GM12878 (cell line): ENCODE measurements around the gene ROCK1. TPM values are rescaled to one million over a fixed set of nuclear protein-coding genes. Genes with fewer than 3 reads are reported as not detected.

Experiments used
- BHLHE40 ChIP-seq, 2 experiments: fragments of 450-650 bp in 1 of 2; IDR thresholded peaks; 2 replicates each; pipeline ENCODE4 v1.6.1; 2011 to 2017; ENCODE audit warnings: low read depth in 2 of 2, borderline replicate concordance in 1 of 2, improper control_type of control experiment in 1 of 2, low read length in 1 of 2, mild to moderate bottlenecking in 1 of 2
- CEBPB ChIP-seq, 2 experiments: fragments of 150-350 bp in 1 of 2; IDR thresholded peaks; 2 replicates each; pipeline ENCODE4 v1.6.1; 2012 to 2014; ENCODE audit warnings: low read depth in 2 of 2, low read length in 2 of 2, borderline replicate concordance in 1 of 2, inconsistent platforms in 1 of 2
- CHD1 ChIP-seq: IDR thresholded peaks from 2 replicates; pipeline ENCODE4 v1.6.1; 2012; ENCODE audit warnings: low read depth, low read length, improper control_type of control experiment
- E2F8 ChIP-seq: fragments of 450-650 bp; IDR thresholded peaks from 2 replicates; pipeline ENCODE4 v1.6.1; 2018; ENCODE audit warnings: mild to moderate bottlenecking, low read depth, moderate library complexity; ENCODE audit not compliant: partially characterized antibody
- E4F1 ChIP-seq: fragments of 450-650 bp; IDR thresholded peaks from 2 replicates; pipeline ENCODE4 v1.6.1; 2018; ENCODE audit warnings: borderline replicate concordance, mild to moderate bottlenecking; ENCODE audit not compliant: partially characterized antibody
- ELK1 ChIP-seq: IDR thresholded peaks from 2 replicates; pipeline ENCODE4 v1.6.1; 2012; ENCODE audit warnings: low read depth, low read length, improper control_type of control experiment
- ESRRA ChIP-seq: IDR thresholded peaks from 2 replicates; pipeline ENCODE4 v1.6.1; 2012; ENCODE audit warnings: mild to moderate bottlenecking, low read length, improper control_type of control experiment
- GABPA ChIP-seq: IDR thresholded peaks from 2 replicates; pipeline ENCODE4 v1.6.1; 2014; ENCODE audit warnings: antibody characterized with exemption, low read depth, mild to moderate bottlenecking, inconsistent platforms
- HSF1 ChIP-seq: fragments of 150-350 bp; IDR thresholded peaks from 2 replicates; pipeline ENCODE4 v1.6.1; 2014; ENCODE audit warnings: mild to moderate bottlenecking, low read depth, low read length
- KLF5 ChIP-seq: fragments of 450-650 bp; IDR thresholded peaks from 2 replicates; pipeline ENCODE4 v1.6.1; 2014; ENCODE audit warnings: mild to moderate bottlenecking; ENCODE audit not compliant: partially characterized antibody
- LARP7 ChIP-seq: fragments of 450-650 bp; IDR thresholded peaks from 2 replicates; pipeline ENCODE4 v1.6.1; 2017; ENCODE audit warnings: mild to moderate bottlenecking
- MYB ChIP-seq: fragments of 150-350 bp; IDR thresholded peaks from 2 replicates; pipeline ENCODE4 v1.6.1; 2014; ENCODE audit warnings: mild to moderate bottlenecking, low read depth, low read length, borderline replicate concordance
- POLR2AphosphoS5 ChIP-seq: IDR thresholded peaks from 2 replicates; pipeline ENCODE4 v1.6.1; 2011; ENCODE audit warnings: mild to moderate bottlenecking, low read length, inconsistent platforms
- SKIL ChIP-seq: fragments of 450-650 bp; IDR thresholded peaks from 2 replicates; pipeline ENCODE4 v1.6.1; 2017; ENCODE audit warnings: mild to moderate bottlenecking, low read depth, inconsistent platforms; ENCODE audit not compliant: poor library complexity, severe bottlenecking
- SMAD1 ChIP-seq: fragments of 450-650 bp; IDR thresholded peaks from 2 replicates; pipeline ENCODE4 v1.6.1; 2018; ENCODE audit warnings: mild to moderate bottlenecking, low read depth; ENCODE audit not compliant: partially characterized antibody
- SMARCA5 ChIP-seq: fragments of 450-650 bp; IDR thresholded peaks from 2 replicates; pipeline ENCODE4 v1.6.1; 2017; ENCODE audit warnings: mild to moderate bottlenecking
- SUZ12 ChIP-seq: fragments of 200-600 bp; sonication (generic); IDR thresholded peaks from one replicate; pipeline ENCODE4 v1.6.1; 2018; ENCODE audit warnings: antibody characterized with exemption, mild to moderate bottlenecking; ENCODE audit not compliant: unreplicated experiment
- TAF1 ChIP-seq: IDR thresholded peaks from 2 replicates; pipeline ENCODE4 v1.6.1; 2011; ENCODE audit warnings: mild to moderate bottlenecking, low read depth, low read length, borderline replicate concordance
- ZNF622 ChIP-seq: fragments of 450-650 bp; IDR thresholded peaks from 2 replicates; pipeline ENCODE4 v1.6.1; 2017; ENCODE audit warnings: mild to moderate bottlenecking, inconsistent platforms
- polyA plus RNA-seq, 11 experiments: library from polyadenylated mRNA; depleted of rRNA in 4 of 11; unstranded in 6 of 11; stranded (reverse) in 5 of 11; fragments of >200 nt; fragmentation: Nextera tagmentation in 4 of 11; fragmentation: Illumina TruSeq in 1 of 11; extraction: Ambion mirVana in 4 of 11; extraction: Trizol in 1 of 11; gene quantifications; 1 replicate in 1 of 11; 2 replicates in 10 of 11; pipeline versions ENCODE4 v1.2.1 to v1.2.3, GENCODE V29; 2011 to 2016; ENCODE audit warnings: inconsistent platforms in 2 of 11, missing spikeins in 2 of 11, low read depth in 1 of 11
- total RNA-seq, 4 experiments: library from RNA; depleted of rRNA in 3 of 4; stranded (reverse); fragments of >200 nt in 3 of 4; fragmentation: Illumina TruSeq in 1 of 4; extraction: Trizol in 1 of 4; gene quantifications; 2 replicates each; pipeline versions ENCODE4 v1.2.1 to v1.2.3, GENCODE V29; 2013 to 2021

Gene ROCK1
- total and polyA plus RNA-seq, 10 of the 15 experiments (the other 5 are each of a cell fraction or from before 2014, with no cell fraction given) = 14.8 to 46.6 (median 29.5) TPM

GRCh38 chr18:21111346-21112139 lies at the start of gene ROCK1 (continued):
- TF ChIP-seq ELK1 (peak; percentile 43), E2F8 (no peak), GABPA (no peak), LARP7 (peak; percentile 76; the same call in 1 of the 2 replicates), MYB (no peak), SMARCA5 (peak; percentile 22; the same call in 1 of the 2 replicates), CHD1 (no peak), HSF1 (no peak), ZNF622 (no peak), CEBPB (IDR thresholded peaks at IDR 0.05; ENCODE audit: borderline replicate concordance in 1 of 2, low read depth in 2 of 2, low read length in 2 of 2) (no peak), SKIL (no peak), TAF1 (peak; percentile 11; the same call in 1 of the 2 replicates), BHLHE40 (IDR thresholded peaks at IDR 0.05; ENCODE audit: borderline replicate concordance in 1 of 2, low read depth in 2 of 2, low read length in 1 of 2) (peak in 1 of 2 experiments; percentile 4; a peak in 1 of 4 replicates), ESRRA (no peak), E4F1 (no peak), KLF5 (no peak), POLR2AphosphoS5 (peak; percentile 81), SUZ12 (no peak), SMAD1 (no peak)
